D721Med (cell line): ENCODE measurements around the gene ERCC8.
"Not testable (repeated sequence)": the region's sequence is repeated elsewhere in the genome, so short reads cannot be mapped to it uniquely, and the experiment has no call there.

Experiments used
- DNase-seq: peaks from one replicate; pipeline ENCODE4 v3.0.0; 2011; ENCODE audit warnings: low spot score; ENCODE audit not compliant: insufficient read length
- FAIRE-seq: peaks from 2 replicates; lab custom pipeline; 2011; peaks lifted over from hg19 to GRCh38; lab: Jason Lieb, UNC
- TF ChIP-seq, protein P1 (sequence below): IDR thresholded peaks from 2 replicates; pipeline ENCODE4 v1.5.1; 2012; ENCODE audit warnings: mild to moderate bottlenecking, control low read depth; ENCODE audit not compliant: insufficient read depth; ENCODE audit errors: missing control alignments

ERCC8 gene, protein sequence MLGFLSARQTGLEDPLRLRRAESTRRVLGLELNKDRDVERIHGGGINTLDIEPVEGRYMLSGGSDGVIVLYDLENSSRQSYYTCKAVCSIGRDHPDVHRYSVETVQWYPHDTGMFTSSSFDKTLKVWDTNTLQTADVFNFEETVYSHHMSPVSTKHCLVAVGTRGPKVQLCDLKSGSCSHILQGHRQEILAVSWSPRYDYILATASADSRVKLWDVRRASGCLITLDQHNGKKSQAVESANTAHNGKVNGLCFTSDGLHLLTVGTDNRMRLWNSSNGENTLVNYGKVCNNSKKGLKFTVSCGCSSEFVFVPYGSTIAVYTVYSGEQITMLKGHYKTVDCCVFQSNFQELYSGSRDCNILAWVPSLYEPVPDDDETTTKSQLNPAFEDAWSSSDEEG

DNA sequence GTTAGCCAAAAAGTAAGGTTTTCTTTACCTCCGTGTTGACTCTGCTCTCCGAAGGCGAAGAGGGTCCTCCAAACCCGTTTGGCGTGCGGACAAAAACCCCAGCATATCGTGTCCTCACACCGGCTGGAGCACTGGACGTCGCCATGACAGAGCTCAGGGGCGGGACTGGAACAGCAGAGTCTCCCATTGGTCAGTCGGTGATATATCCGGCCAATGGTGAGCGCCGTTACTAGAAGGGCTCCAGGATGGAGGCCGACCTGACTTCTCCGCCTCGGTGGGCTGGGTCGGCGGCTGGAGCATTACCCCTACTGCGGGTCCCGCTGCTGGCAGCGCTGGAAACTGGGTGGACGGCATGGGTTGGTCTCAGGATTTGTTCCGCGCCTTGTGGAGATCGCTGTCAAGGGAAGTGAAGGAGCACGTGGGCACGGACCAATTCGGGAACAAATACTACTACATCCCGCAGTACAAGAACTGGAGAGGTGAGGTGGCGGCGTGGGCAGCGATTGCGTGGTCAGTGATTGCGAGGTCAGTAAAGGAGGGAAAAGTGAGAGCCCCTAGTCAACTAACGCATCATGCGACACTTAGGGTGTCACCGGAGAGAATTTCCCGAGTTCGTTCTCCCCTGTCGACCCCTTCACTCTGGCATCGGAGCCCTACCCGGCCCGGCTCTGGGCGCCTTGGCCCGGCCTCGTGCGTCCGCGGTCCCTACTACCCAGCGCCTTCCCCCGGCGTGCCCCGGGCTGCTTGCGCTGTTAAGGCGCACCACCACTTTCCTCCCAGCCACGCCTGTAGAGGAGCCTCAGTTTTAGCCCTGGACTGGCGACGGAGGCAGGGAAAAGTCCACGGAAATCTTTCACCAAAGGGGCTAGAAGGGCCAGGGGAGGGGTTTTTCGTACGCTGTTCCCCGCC lies at the start of gene ERCC8, which contains the start of gene NDUFAF2:
Gene ERCC8, minus strand, starts transcription at position 167 of the 909 bp plus-strand sequence. Its CDS starts 62 bp downstream, at position 105.
Gene NDUFAF2, plus strand, starts transcription at position 302 of the 909 bp plus-strand sequence. Its CDS starts 51 bp downstream, at position 353.
- peak; percentile 86 for DNase-seq
- TF ChIP-seq, protein P1, sequence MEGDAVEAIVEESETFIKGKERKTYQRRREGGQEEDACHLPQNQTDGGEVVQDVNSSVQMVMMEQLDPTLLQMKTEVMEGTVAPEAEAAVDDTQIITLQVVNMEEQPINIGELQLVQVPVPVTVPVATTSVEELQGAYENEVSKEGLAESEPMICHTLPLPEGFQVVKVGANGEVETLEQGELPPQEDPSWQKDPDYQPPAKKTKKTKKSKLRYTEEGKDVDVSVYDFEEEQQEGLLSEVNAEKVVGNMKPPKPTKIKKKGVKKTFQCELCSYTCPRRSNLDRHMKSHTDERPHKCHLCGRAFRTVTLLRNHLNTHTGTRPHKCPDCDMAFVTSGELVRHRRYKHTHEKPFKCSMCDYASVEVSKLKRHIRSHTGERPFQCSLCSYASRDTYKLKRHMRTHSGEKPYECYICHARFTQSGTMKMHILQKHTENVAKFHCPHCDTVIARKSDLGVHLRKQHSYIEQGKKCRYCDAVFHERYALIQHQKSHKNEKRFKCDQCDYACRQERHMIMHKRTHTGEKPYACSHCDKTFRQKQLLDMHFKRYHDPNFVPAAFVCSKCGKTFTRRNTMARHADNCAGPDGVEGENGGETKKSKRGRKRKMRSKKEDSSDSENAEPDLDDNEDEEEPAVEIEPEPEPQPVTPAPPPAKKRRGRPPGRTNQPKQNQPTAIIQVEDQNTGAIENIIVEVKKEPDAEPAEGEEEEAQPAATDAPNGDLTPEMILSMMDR: no peak

DNA sequence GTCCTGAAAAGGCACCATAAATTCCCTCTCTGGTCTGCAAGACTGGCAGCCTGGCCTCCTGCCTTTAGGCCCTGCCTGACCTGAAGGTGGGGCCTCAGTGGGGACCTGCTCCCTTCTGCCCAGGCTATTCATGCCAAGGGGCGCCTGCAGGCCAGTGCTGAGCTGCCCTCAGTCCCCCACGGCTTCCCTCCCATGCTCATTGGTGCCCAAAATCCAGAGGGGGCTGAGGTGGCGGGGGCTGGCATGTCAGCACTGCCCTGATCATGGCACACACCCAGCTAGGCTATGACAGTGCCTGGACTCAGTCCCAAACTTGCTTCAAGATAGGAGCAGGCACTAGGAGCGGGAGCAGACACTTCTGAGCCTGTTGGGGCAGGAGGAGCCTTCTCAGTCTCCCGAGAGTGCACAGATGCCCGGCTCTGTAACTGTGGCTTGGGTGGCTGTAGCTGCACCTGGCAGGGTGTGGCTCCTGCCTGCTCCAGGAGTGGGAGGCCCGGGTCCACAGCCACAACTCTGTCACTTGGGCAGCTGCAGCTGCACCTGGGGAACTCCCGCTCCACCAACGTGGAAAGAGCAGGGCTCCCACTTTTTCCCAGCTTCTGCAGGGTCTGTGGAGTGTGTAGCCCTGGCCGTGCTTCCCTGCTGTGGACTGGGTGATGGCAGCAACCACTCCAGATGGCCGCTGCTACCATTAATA lies 49.2 kb upstream of the ERCC8 start:
- no peak for FAIRE-seq
- no peak for DNase-seq

More for the DNA sequence above, at the start of gene ERCC8, which contains the start of gene NDUFAF2:
- FAIRE-seq: no peak

DNA sequence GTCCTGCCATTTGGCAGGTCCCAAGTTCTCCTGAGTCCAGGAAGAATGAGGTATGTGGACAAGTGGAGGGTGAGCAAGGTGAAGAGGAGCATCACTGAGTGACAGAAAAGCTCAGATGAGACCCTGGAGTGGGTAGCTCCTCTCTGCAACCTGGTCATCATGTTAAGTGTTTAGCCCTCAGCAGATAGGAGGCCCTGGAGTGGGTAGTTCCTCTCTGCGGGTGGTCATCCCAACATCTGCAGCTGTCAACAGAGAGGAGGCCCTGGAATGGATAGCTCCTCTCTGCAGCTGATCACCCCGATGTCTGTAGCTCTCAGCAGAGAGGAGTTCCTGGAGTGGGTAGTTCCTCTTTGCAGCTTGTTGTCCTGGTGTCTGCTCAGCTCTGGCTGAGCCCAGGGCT lies 48.6 kb upstream of the ERCC8 start:
- no peak for DNase-seq
- TF ChIP-seq, protein P1: no peak
- FAIRE-seq: no peak

More for the DNA sequence above, 49.2 kb upstream of the ERCC8 start:
- TF ChIP-seq, protein P1: no peak

DNA sequence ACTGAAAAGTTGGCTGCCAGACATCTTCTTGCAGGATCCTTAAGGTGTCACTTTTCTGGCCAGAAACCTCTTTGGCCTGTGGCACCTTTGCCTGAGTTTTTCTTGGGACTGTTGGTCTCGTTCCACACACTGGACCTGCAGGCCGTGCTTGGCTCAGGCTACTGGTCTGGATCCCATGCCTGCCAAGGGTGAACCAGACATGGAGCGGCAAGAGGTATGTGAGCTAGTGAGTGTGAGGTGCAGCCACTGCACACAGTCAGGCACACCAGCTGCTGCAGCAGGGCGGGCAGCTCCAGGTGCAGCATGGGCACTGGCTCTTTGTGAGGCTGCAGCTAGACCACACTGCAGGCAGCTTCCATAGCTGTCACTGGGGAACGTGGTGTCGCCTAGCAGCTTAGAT lies 48.0 kb upstream of the ERCC8 start:
- TF ChIP-seq, protein P1: no peak
- DNase-seq (no peak), FAIRE-seq (no peak)

DNA sequence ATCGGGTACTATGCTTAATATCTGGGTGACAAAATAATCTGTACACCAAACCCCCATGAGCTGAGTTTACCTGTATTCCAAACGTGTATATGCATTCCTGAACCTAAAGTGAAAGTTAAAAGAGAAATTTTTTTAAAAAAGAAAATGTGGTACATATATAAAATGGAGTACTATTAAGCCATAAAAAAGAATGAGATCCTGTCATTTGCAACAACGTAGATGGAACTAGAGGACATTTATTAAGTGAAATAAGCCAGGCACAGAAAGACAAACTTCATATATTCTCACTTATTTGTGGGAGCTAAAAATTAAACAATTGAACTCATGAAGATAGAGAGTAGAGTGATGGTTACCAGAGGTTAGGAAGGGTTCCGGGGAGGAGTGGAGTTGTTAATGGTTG lies 44.9 kb upstream of the ERCC8 start:
- TF ChIP-seq, protein P1: no peak
- FAIRE-seq: no peak
- no peak for DNase-seq

DNA sequence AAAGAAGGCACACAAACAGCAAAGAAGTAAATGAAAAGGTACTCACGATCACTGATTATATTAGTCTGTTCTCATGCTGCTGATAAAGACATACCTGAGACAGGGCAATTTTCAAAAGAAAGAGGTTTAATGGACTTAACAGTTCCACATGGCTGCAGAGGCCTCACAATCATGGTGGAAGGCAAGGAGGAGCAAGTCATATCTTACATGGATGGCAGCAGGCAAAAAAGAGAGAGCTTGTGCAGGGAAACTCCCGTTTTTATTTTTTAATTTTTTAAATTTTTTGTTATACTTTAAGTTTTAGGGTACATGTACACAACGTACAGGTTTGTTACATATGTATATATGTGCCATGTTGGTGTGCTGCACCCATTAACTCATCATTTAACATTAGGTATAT lies 37.3 kb upstream of the ERCC8 start:
- not testable (repeated sequence) for DNase-seq, FAIRE-seq

DNA sequence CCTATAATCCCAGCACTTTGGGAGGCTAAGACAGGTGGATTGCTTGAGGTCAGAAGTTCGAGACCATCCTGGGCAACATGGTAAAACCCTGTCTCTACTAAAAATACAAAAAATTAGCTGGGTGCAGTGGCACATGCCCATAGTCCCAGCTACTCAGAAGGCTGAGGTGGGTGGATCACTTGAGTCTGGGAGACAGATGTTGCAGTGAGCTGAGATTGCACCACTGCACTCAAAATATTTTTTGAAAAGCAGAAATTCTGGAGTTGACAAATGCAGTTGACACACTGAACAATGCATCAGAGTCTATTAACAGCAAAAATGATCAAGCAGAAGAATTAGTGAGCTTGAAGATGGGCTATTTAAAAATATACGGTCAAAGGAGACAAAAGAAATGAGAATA lies 35.6 kb upstream of the ERCC8 start:
- TF ChIP-seq, protein P1: no peak
- no peak for FAIRE-seq
- DNase-seq: no peak
